Ammon's horn (tissue), 1 donor: Measurements from ENCODE around the gene PYGO1.
"Not testable (repeated sequence)": the region's sequence is repeated elsewhere in the genome, so short reads cannot be mapped to it uniquely, and the experiment has no call there.

Experiments
- DNase-seq: peaks from one replicate; pipeline ENCODE4 v3.0.0-alpha.2; 2016; ENCODE audit warnings: low spot score

Gene PYGO1

GRCh38 chr15:55505407-55505806 is 82.7 kb downstream of the PYGO1 start:
- DNase-seq: not testable (repeated sequence)

GRCh38 chr15:55499151-55499550 is 89.0 kb downstream of the PYGO1 start:
- DNase-seq: no peak

- peak; percentile 86 for DNase-seq
Observed at GRCh38 chr15:55498109-55498938, 89.8 kb downstream of the PYGO1 start.

GRCh38 chr15:55496716-55497115 is 91.4 kb downstream of the PYGO1 start:
- no peak for DNase-seq

GRCh38 chr15:55494931-55495330 is 93.2 kb downstream of the PYGO1 start:
- DNase-seq: no peak

- DNase-seq: not testable (repeated sequence)
Observed at GRCh38 chr15:55488952-55489600, 99.1 kb downstream of the PYGO1 start.
